HL-60/S4 treated with retinoic acid at 250 ng/mL for 4 days and 3 days (cell line): Measurements from ENCODE around the gene ATG7.
"Not testable (repeated sequence)": the region's sequence is repeated elsewhere in the genome, so short reads cannot be mapped to it uniquely, and the experiment has no call there.

Experiments
- in situ Hi-C: fragments of 300-500 bp; cut with MboI; formaldehyde crosslinking; loops from 2 replicates; pipeline ENCODE4 v1.7.0; 2022; ENCODE audit warnings: low sequenced_read_pairs

The ATG7 gene

DNA sequence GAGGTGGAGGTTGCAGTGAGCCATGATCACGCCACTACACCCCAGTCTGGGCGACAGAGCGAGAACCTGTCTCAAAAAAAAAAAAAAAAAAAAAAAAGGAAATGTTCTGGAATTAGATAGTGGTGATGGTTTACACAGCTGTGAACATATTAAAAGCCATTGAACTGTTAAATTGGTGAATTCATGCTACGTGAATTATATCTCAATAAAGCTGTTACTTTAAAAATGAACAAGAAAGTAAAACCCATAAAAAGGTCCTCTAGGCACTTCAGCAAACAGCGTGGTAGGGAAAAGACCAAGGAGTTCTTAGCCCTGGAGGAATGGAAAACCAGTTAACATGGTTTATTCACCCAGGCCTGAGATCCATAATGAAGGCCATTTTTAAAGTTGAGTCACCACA, 180.1 kb downstream of the ATG7 start:
- in situ Hi-C loops = no loop called here

DNA sequence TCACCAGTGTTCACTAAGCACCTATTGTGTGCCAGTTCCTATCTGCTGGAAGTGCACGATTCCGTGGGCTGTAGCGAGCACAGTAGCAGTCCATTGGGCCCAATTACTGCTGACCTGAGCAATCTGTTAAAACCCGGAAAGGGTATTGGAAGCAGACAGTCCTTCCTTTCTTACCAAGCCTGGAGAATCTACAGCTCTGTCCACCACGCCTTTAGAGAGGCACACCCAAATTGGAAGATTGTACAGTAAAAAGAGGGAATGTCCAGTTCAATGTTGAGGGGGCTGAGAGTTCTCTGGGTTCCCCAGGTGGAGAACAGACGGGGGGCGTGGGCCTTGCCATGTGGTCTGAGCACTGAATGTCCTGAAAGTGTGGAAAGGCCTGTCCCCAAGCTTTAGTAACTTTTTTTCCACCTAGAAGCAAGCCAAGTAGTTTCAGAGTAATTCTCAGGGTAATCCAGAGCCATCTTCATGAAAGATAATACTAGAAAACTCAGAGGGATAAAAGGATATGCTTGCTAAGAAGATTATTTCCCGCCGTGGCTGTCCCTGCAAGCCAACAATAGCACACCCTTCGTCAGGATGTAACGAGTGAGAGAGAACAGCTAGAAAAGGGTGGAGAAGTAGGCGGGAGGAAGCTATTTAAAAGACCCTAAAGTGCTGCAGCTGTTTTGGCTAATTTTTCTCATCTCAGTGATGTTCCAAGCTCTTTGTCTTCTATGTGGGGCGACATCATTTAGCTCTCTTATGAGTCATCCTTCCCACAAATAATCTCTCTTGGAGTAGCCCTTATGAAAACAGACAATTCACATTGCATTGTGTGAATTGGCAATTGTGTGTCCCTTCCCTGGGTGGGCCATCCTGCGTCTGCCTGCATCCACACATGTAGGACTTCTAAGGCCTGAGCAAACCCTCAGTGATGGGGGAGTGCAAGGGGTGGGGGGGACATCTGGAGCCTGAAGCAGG, 181.0 kb downstream of the ATG7 start:
- in situ Hi-C loops = no loop called here

DNA sequence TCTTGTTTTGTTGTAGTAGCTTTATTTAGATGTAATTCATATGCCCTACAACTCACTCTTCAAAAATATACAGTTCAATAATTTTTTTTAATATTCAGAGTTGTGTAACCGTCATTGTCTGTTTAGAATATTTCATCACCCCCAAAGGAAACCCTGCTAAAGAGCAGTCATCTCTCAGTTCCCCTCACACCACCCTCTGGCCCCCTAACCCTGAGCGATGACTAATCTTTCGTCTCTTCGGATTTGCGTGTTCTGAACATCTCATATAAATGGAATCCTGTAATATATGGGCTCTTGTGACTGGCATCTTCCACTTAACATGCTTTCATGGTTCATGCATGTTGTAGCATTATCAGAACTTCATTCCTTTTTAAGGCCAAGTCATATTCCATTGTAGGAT, 183.8 kb downstream of the ATG7 start:
- in situ Hi-C loops = no loop called here

DNA sequence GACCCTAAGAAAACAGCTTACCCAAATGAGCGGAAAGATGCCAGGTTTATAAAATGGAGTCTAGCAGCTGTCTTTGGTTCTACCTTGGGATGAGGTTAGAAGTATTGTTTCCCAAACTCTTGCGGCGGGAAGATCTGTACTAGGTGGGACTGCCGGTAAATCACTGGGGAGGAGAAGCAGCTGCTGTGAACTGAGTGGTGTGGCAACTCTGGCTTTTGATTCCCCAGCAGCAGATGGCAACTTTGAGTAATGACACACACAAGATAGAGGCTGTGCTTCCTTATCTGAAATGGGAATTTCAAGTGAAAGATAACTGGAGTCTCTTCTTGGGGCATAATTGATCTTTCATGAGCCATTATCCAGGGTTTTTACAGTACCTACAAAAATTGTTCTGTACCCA, 184.9 kb downstream of the ATG7 start:
- in situ Hi-C loops = no loop called here

DNA sequence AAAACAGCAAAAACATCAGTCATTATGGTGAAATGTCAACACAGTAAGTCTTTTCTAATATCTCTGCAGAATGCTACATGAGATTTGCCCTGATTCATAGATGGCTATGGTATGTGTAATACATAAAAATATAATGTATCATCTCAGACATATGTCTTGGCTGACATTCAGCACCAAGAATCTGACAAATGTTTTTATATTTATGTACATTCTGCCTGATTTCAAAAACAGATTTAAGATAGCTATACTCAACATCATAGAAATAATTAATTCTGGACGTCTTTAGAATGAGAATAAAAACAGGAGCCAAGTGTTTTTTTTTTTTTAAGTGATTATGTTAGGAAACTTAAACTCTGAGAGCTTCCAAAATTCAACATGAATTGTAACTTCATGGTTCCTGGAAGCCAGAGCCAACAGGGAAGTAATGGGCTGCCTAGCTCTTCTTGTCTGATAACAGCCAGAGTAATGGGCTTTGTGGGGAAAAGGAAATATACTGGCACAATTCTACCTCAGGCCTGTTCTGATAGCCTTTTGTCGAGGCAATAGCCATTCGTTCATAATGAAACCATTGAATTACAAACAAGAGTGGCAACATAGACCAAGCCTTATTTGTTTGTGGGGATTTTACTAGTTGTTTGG, 187.1 kb downstream of the ATG7 start:
- in situ Hi-C loops = no loop called here

DNA sequence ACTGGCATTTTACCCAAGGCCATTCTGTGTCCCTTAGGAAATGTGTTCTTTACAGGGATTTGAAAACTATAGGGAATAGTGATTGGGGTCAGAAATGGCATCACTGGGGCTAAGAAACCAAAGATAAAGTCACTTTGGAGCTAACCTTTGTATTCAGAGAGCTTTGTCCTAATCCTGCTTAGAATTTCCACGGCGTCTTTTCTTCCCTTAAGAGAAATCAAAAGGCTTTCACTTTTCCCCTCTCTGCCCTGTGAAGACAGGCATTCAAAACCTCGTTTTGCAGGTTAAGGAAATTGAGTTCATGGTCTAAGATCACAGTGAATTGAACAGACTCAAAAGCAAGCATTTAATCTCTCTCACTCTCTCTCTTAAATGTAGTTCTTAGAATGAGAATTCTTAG, 189.0 kb downstream of the ATG7 start:
- in situ Hi-C loops = no loop called here

DNA sequence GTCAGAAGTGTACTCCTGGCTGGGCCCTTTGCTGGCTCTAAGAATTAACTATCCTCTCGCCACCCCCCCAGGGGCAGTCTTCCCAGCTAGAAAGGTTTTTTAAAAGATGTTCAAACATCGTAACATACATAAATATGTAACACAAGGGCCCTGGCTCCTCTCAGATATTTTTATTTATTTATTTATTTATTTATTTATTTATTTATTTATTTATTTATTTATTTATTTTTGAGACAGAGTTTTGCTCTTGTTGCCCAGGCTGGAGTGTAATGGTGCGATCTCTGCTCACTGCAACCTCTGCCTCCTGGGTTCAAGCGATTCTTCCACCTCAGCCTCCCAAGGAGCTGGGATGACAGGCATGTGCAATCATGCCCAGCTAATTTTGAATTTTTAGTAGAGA, 190.5 kb downstream of the ATG7 start:
- in situ Hi-C loops = not testable (repeated sequence)

DNA sequence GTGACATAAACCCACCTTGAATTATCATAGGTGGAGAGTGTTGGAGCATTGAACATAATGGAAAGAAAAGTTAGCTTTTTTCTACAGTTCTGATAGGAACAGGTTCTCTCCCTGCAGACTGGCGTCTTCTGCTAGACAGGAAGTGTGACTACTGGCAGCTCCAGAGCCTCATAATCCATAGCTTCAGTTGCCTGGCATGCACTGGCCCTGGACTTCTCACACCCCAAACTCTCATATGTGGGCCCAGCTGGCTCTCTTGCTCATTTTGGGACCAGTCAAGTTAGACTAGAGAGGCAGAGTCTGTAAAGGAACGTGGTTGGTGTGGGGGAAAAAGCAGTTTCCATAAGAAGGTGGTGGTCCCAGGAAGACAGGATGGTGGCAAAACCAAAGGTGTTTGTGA, 191.4 kb downstream of the ATG7 start:
- in situ Hi-C loops = no loop called here

DNA sequence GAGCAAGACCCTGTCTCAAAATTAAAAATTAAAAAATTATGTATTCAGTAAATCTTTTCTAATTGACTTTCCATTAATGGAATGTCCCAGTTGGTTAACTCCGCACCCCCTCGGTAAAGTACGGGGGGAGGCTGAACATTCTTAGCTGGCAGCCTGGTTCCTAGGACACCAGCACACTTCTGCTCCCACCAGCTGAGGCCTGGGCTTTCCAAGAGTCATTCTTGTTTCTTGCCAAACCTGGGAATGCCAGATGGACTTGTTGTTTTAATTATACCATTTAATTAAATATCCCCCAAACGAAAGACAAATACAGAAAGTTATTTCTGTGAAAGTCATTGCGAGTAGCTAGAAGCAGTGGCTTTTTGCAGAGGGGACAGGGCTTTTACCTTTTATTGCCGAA, 192.2 kb downstream of the ATG7 start:
- in situ Hi-C loops = no loop called here

DNA sequence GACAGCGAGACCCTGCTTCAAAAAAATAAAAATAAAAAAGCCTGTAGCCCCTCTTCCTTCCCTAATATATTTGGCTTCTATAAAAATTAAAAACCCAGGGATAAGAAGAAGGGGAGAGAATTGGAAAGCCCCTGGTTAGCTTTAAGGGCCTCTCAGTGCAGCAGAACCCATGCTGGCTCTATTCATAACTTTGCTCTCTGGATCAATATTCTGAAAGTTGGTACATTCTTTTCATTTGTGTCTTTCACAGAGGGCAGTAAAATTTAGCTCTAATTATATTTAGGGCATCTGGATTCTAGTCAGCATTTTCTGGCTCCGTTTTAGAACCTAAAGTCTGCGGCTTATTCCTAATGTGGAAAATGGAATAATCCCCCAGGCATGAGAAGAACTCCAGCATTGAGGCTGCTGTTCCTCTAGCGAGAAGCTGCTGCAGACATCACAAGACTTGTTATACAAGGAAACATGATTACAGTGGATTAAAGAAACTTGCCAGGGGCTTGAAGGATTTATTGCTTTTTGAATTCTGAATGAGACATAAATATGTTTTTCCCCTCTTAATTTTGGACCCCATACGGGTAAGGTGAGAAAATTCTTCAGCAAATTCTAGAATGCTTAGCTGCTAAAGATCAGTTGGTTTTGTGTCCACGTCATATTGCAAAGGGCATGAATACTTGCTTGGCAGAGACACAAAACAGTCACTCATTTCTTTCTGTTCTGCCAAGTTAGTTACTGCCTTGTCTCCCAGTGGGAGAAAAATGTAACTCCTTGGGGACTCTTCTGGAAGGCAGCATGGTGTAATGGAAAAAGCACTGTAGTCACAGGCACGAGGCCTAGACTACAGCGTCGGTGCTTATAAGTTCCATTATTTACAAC, 193.8 kb downstream of the ATG7 start:
- in situ Hi-C loops = no loop called here

DNA sequence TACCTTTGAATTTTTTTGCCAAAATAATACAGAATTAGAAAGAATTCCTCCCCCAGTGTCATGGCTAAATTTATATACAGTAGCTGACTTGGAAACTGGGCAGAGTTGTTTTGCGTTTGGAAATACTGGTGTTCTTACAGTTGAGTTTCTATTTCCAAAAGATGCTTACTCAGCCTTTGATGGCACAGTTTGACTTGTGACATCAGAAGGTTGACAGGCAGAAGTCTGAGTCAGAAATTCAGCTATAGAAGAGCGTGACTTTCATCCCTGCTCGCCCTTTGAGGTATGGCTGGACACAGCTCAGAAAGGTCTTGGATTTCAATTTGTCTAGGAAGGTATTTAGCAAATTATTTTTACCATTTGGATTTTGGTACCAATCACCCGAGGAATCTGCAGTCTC, 195.7 kb downstream of the ATG7 start:
- in situ Hi-C loops = no loop called here

DNA sequence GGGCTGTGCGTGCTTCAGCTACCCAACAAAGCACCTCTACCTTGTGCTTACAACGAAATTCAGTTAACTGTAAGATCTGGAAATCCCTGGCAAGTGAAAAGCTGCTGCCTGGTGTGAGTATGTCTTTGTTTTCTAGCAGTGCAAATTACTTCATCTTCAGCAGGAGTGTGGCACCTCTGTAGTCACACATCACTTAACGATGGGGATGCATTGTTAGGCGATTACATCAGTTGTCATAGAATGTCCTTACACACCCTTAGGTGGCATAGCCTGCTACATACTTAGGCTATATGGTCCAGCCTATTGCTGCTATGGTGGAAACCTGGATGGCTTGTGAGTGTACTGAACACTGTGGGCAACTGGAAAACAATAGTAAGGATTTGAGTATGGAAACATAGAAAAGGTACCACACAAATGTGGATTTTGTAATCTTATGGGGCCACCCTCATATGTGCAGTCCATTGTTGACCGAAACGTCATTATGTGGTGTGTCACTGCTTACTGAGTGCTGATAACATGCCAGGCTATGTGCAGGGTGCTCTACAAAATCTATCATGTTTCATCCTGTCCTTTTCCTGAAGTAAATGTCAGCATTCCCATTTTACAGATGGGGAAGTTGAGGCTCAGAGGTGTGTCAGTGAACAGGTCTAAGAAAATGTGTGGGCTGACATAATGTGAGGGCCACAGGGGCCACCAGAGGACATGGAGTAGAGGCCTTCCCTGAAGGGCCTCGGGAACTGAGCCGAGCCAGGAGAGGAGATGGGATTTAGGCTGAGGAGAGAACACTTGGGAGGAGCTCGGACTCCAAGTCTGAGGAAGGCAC, 198.0 kb downstream of the ATG7 start:
- in situ Hi-C loops = no loop called here

DNA sequence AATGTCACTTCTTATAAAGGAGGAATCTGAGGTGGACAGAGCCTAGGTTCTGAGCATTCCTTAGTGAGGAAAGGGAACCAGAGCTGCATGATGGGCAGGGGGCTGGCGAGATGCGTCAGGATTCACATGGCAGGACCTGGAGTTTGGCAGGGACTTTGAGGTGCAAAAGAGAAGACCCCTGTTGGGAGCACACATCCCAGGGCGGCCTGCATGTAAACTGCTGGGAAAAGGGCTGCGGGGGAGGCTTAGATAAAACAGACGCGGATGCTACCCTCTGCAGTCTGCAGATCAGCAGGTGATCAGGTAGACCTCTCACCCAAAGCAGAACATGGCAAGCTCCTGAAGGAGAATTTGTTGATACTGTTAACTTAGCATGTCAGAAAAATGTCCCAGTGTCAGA, 203.1 kb downstream of the ATG7 start:
- in situ Hi-C loops = no loop called here

DNA sequence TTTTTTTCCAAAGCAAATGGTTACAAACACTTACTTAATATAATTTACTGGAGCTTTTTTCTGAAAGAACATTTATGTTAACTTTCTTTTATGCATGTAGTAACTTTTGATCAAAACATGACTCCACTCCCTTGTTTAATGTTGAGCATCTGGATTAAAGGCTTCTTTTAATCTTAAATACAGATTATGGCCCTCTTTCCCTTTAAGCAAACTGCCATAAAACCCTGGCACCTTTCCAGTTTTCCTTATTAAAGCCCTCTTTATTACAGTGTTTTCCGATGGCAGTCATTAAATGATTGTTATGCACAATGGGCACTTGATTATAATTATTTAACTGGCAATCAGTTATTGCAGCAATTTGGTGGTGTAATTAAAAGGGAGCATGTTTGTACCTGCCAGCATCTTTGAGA, 204.5 kb downstream of the ATG7 start:
- in situ Hi-C loops = no loop called here

DNA sequence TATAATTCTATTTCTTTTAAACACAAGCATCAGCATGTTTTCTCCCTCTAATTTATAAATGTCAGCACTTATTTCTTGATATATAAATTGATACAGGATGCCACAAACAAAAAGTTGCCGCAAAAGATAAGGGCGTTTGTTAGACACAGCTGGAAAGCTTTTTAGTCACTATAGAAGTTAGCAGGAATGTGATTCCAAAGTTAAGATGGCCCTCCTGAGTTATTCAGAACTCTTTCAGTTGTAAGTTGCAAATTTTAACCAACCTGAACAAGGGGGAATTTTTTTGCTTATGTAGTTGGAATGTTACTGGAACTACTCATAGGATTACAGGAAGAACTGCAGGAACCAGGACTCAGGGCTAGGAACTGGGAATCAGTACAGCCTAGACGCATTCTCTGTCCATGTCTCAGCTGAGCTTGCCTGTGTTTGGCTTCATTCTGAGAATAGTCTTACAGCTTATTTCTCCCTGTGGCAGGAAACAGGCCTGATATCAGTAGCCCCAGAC, 205.3 kb downstream of the ATG7 start:
- in situ Hi-C loops = no loop called here

DNA sequence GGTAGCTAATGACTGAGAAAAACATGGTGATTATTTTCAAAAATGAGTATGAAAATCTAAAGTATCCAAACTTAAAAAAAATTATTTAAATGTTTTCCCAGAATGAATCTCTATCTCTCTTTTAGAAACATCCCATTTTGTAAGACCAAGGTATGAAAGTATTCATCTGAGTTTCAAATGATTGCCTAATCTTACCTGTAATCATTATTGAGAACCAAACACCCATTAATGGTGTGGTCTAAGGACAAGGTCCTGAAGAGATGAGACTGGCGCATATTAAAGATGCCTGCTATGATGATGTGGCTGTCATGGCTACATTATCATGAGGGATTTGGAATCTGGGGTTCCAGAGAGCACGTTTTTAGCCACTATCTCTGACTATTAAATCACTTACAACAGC, 206.0 kb downstream of the ATG7 start:
- in situ Hi-C loops = no loop called here

DNA sequence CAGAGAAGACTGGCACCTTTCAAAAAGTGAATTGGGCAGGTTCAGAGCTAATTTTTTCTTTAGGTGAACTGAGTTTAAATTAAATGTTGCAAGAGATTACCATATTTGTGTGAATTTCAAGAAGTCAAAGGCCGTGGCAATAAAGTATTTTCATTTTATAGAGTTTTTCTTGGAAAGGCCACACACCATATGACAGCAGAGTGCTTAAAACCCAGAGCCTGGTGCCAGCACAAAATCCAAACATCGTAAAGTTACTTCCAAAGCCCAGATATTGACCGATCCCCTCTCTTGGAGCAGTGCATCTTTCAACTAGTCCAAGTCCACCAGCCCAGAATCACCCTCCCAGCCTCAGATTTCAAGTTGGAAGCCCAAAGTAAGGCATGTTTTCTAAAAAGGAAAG, 207.0 kb downstream of the ATG7 start:
- in situ Hi-C loops = no loop called here

DNA sequence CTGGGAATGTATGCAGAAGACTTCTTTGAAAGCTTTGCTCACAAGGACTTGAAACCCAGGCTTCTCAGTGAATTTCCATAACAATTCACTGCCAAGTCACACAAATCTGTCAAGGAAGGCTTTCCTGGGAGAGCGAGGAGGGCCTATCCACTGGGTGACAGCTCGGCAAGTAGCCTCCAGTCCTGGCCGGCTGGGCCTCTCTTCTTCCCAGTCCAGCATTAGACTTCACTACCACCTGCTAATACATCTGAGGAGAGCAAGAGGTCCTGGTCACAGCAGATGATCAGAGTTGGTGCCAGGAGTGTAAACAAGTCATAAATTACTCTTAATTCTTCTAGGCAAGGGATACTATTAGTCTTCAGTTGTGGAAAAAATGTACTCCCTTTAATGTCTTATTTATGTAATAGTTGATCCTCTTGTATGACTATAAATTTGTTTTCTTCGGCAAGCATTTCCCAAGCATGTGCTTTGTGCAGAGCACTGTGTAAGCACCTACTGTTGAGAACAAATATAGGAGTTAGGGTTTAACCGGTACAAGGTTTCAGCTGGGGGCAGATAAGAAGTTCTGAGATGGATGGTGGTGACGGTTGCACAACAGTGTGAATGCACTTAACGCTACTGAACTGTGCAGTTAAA, 208.6 kb downstream of the ATG7 start:
- in situ Hi-C loops = no loop called here

DNA sequence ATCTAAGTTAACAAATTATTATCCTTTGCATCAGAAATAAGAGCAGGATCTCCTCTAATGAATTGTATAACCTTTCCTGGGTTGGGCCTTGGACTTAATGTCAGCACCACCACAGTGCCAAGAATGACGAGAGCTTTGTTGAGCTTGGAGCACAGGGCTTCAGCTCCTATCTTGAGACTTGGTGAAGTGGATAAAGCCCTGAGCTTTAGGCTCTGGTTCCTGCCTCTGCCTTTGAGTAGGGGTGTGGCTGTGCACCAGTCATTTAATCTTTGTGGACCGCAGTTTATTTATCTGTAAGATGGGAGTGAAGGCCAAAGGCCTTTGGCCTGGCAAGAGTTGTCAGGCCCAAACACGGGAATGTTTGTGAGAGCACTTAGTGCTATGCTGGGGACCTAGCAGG, 209.4 kb downstream of the ATG7 start:
- in situ Hi-C loops = no loop called here

DNA sequence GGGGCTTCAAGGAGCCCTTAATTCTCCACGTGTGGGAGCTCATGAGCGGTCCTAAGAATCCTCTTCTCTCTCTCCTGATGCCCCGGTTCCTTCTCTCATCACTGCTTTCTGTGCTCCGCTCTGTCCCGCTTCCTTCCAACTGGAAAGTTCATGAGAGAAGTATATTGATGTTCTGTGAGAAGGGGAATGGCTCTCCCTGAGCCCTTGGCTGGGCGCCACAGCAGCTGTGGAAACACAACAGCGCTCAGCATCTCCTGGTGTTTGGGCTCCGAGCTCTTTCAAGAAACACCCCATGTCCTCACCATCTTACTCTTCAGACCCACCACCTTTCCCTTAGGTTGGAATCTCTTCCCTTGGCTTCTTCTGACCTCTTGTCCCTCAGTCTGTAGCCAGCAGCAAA, 209.8 kb downstream of the ATG7 start:
- in situ Hi-C loops = no loop called here
